AG09319 (cell line): Measurements from ENCODE around the gene UBE2F.

ENCODE experiments used
- DNase-seq: peaks from one replicate; pipeline ENCODE4 v3.0.0-alpha.2; 2010; ENCODE audit warnings: low read depth; ENCODE audit errors: extremely low read depth
- TF ChIP-seq, protein P1 (sequence below): IDR thresholded peaks from 2 replicates; pipeline ENCODE4 v1.5.1; 2011; ENCODE audit warnings: low read depth, mild to moderate bottlenecking, inconsistent platforms, low read length, moderate library complexity

Gene UBE2F

DNA sequence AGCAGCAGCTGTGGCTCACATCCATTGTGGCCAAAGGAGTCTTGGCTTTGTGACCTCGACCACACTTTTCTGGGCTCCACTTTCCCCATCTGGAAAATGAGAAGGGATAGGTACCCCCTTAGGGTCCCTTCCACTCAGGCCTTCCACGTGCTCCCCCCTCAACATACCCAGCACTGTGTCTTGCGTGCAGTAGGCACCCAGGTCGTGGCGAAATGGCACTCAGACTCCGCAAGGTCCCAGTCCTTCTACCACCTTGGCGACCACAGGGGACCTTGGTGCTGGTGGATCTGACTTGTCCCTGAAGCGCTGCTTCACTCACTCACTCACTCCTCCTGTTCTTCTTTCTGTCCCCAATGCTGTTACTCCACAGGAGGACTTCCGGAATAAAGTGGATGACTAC is 74.1 kb downstream of the UBE2F start:
- TF ChIP-seq, protein P1, sequence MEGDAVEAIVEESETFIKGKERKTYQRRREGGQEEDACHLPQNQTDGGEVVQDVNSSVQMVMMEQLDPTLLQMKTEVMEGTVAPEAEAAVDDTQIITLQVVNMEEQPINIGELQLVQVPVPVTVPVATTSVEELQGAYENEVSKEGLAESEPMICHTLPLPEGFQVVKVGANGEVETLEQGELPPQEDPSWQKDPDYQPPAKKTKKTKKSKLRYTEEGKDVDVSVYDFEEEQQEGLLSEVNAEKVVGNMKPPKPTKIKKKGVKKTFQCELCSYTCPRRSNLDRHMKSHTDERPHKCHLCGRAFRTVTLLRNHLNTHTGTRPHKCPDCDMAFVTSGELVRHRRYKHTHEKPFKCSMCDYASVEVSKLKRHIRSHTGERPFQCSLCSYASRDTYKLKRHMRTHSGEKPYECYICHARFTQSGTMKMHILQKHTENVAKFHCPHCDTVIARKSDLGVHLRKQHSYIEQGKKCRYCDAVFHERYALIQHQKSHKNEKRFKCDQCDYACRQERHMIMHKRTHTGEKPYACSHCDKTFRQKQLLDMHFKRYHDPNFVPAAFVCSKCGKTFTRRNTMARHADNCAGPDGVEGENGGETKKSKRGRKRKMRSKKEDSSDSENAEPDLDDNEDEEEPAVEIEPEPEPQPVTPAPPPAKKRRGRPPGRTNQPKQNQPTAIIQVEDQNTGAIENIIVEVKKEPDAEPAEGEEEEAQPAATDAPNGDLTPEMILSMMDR: no peak
- DNase-seq: no peak

DNA sequence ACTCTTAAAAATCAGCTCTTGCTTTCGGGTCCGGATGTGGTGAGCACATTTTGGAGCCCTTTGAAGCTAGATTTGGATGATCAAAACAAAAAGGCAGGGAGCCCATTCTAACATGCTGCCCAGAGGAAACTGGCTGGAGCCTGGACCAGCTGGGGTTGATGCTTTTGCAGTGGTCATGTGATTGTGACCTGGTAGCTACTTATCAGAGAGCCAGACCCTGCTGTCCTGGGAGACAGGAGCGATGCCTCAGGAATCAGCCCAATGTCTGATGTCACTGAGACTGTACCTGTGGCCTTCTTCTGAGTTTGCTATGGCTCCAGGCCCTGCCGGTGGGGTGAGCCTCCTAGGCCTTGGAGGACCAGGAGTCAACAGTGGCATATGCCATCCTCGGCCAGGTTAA is 75.3 kb downstream of the UBE2F start:
- TF ChIP-seq, protein P1: no peak
- no peak for DNase-seq

DNA sequence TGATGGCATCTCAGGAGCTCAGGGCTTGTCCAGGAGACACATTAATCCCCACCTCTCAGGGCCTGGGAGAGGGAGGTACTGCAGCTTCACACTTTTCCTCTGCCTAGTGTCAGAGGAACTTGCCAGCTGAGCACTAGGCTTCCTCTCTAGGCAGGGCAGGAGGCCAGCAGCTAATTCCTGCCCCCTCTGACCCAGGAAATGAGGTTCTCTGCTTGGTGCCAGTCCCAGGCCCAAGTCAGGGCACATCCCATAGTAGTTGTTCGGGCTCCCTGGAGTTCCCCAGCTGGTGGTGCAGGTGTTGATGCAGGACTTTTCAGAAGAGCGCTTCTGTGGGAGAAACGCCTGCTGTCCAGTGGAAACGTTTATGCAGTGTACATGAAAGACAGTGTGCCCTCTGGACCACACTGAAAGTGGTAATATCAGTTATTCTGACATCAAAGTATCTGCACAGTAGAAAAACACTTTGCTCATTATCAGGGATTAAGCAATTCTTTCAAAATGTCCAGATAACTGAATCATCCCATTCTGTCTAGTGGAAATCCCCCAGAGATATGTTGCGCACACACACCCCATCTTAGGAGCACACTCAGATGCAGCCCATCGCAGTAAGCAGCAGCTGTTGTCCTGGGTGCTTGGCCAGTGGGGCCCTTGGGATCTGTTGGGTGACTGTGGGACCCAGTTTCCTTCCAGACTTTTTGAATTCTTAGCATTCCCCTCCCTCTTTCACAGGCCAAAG is 76.2 kb downstream of the UBE2F start:
- DNase-seq: no peak
- TF ChIP-seq, protein P1: no peak

DNA sequence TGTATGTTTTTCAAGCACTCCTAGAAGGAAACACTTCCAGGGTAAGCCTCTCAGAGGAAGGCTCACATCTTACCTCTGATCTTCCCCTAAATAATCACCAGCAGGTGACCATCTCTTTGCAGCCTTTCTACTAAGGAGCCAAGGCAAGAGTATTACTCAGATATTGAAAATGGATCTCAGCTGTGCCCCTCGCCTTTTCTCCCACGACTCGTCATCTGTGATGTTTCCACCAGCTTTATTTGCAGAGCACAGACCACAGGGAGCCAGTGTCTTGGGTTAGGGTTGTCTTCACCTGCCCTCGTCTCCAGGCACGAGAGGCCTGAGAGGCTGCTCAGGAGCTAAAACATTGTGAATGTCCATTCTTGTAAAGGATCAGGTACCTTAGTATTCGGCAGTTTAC is 77.0 kb downstream of the UBE2F start:
- TF ChIP-seq, protein P1: no peak
- no peak for DNase-seq

DNA sequence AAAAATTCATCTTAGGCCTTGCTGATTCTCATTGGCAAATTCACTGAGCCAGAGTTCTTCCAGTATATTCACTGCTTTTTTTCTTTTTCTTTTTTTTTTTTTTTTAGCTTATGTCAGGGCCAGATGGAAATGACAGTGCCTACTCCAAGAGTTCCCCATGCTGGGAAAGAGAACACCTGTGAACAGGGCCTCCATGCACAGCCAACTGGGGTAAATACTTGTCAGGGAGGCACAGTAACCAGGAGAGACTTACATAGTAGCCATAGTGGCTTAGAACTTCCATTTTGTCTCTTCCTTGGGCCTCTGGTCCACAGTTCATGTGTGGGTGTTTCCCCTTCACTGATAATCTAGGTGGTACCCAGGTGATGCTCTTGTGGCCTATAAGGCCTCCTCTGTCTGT is 78.8 kb downstream of the UBE2F start:
- TF ChIP-seq, protein P1: no peak
- no peak for DNase-seq

DNA sequence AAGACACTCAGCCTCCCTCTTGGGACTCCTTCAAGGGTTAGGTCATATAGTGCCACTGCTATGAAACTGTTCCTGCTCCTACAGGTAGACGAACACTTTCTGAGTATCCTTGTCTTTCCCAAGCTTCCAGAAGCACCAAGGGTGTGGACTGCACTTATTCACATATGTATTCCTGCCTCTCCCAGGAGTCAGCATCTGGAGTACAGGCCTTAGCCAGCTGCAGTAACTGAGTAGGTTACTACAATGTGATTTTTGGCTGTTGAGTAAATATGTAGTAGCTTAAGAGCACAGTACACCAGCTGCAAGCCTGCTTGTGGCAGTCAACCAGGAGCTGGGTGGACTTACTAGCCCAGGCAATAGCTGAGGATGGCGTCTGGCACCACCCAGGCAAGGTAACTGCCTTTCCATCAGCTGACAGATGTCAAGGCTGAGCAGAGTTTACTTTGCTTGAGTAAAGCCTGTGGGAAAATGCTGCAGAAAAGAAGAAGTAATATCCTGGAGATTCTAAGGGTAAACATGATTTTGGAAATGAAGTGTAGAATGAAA is 80.0 kb downstream of the UBE2F start:
- no peak for DNase-seq
- TF ChIP-seq, protein P1: no peak

DNA sequence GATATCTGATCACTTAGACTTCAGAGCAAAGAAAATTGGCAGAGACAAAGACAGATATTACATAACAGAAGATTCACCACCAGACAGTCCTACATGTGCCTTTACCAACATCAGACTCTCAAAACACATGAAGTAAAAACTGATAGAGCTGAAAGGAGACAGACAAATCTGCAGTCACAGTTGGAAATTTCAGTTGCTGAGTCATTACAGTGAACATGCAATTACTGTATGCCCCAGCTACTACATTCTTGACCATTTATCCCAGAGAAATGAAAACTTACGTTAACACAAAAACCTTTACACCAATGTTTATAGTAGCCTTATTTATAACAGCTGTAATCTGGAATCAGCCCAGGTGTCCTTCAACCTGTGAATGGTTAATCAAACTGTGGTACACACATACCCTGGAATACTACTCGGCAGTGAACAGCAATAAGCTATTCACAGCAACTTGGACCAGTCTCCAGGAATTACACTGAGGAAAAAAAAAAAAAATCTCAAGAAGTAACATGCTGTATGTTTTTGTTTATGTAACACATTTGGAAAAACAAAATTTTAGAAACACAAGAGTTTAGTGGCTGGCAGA is 86.5 kb downstream of the UBE2F start:
- TF ChIP-seq, protein P1: no peak
- no peak for DNase-seq
